ENCODE data around the gene INCA1. TPM values are rescaled to one million over a fixed set of nuclear protein-coding genes. Genes with fewer than 3 reads are reported as not detected.

The INCA1 gene
- total RNA-seq, 1 experiment from 2014 or later, result 1.3 TPM

DNA sequence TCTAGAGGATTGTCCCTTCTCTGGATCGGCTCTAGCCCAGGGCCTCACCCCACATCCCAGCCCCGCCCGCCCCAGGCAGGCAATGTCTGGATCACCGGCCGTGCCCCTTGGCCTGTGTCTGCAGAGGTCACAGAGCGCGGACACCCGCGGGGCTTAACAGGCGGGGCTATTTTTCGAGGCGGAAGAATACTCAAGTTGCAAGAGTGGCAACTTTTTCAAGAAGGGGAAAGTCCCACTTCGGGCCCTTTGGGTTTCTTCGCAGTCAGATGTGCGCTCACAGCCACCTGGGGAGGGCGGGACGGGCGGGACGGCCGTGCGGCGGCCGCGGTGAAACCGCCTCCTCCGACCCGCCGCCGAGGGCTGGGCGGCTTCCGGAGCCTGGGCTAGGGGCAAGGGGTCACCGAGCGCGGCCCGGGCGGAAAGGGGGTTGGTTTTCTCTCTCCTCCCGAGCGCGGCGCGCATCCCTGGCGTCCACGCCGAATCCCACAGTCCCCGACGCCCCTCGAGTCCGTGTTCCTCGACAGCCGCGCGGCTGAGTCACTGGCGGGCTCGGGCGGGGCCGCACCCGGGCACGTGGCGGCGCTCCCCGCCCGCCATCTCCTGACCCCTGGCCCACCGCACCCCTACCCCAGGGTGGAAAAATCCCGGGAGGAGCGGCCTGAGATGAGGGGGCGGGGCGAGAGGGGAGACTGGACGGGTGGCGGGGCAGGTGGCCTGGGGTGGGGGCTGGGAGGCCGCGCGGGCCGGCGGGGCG is 47.8 kb downstream of the INCA1 start:
- Mint-ChIP-seq H3K9me3 (peaks cover 0 to 2% of the 10 kb centered on the region in 2 experiments; a peak in 2 of 5 replicates), H3K27me3 (ENCODE audit: low read depth) (peaks cover 5% of the 10 kb centered on the region), H3K27ac (peak overlapping the region; percentile 90 to 92 (median 91); a peak in 6 of 7 replicates), H3K36me3 (ENCODE audit: insufficient read depth in 1 of 3, low read depth in 3 of 3) (peaks cover 20 to 30% (median 26%) of the 10 kb centered on the region in 3 experiments), H3K4me3 (peak overlapping the region; percentile 82 to 95), H3K4me1 (peaks cover 44 to 45% of the 10 kb centered on the region in 2 experiments)
- Histone ChIP-seq H4K91ac (ENCODE audit: insufficient read length, low read depth, low read length) (no peak overlapping the region), H3K9ac (ENCODE audit: extremely low read depth, insufficient read length, low read length) (peak overlapping the region; percentile 70), H4K8ac (replicated peaks; ENCODE audit: insufficient read length, low read depth, low read length) (no peak overlapping the region), H3K23me2 (ENCODE audit: insufficient read length, low read depth, low read length, poor library complexity, severe bottlenecking) (peaks cover 23% of the 10 kb centered on the region), H2AFZ (ENCODE audit: low read length) (no peak overlapping the region), H3K27ac (ENCODE audit: insufficient read length, low read depth, low read length) (peak overlapping the region; percentile 78), H2BK20ac (ENCODE audit: low read depth, low read length, poor library complexity, severe bottlenecking) (no peak overlapping the region), H2BK12ac (ENCODE audit: insufficient read length, low read depth, low read length) (no peak overlapping the region), H2BK5ac (ENCODE audit: insufficient read length, low read length) (no peak overlapping the region), H3K79me1 (ENCODE audit: insufficient read depth, low read depth, low read length, poor library complexity, severe bottlenecking) (peaks cover 4% of the 10 kb centered on the region), H3K18ac (ENCODE audit: insufficient read length, low read depth, low read length) (peak overlapping the region; percentile 95), H3K79me2 (ENCODE audit: insufficient read depth, low read length) (peaks cover 13% of the 10 kb centered on the region; the same call in 1 of the 2 replicates), H4K20me1 (ENCODE audit: control insufficient read depth, insufficient read depth, insufficient read length) (no peaks in the 10 kb centered on the region), H3K27me3 (ENCODE audit: insufficient read depth, low read length) (no peaks in the 10 kb centered on the region), H2BK15ac (ENCODE audit: low read depth, low read length) (no peak overlapping the region), H2BK120ac (ENCODE audit: low read depth, low read length, poor library complexity, severe bottlenecking) (no peak overlapping the region), H3K14ac (ENCODE audit: insufficient read depth, low read length) (peak overlapping the region; percentile 97), H3K4me1 (ENCODE audit: insufficient read depth, low read length) (peaks cover 4% of the 10 kb centered on the region; the same call in 1 of the 2 replicates), H3K56ac (ENCODE audit: insufficient read length, low read depth, low read length) (no peak overlapping the region), H3K23ac (ENCODE audit: insufficient read length, low read depth, low read length) (no peak overlapping the region), H3K9me3 (ENCODE audit: control insufficient read depth, low read depth, low read length) (no peaks in the 10 kb centered on the region), H4K5ac (ENCODE audit: insufficient read length, low read depth, low read length) (no peak overlapping the region), H3T11ph (ENCODE audit: low read length) (no peak overlapping the region), H3K4me2 (ENCODE audit: insufficient read depth, insufficient read length, low read length) (peak overlapping the region; percentile 72), H2AK5ac (ENCODE audit: insufficient read length, low read length) (no peak overlapping the region), H3K4ac (ENCODE audit: low read depth, low read length) (no peak overlapping the region)
- WGBS (ENCODE audit: extremely low coverage, insufficient read length, low lambda C conversion rate), result no CpG with 5 or more reads among the region's 75 CpGs
- TF ChIP-seq, protein P1, sequence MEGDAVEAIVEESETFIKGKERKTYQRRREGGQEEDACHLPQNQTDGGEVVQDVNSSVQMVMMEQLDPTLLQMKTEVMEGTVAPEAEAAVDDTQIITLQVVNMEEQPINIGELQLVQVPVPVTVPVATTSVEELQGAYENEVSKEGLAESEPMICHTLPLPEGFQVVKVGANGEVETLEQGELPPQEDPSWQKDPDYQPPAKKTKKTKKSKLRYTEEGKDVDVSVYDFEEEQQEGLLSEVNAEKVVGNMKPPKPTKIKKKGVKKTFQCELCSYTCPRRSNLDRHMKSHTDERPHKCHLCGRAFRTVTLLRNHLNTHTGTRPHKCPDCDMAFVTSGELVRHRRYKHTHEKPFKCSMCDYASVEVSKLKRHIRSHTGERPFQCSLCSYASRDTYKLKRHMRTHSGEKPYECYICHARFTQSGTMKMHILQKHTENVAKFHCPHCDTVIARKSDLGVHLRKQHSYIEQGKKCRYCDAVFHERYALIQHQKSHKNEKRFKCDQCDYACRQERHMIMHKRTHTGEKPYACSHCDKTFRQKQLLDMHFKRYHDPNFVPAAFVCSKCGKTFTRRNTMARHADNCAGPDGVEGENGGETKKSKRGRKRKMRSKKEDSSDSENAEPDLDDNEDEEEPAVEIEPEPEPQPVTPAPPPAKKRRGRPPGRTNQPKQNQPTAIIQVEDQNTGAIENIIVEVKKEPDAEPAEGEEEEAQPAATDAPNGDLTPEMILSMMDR (conservative IDR thresholded peaks at IDR 0.05), result no peak
- peak; percentile 84 for DNase-seq

Data from H9 (cell line).